ENCODE results near the gene EBF4.

- TF ChIP-seq EZH2phosphoT487 (IDR thresholded peaks at IDR 0.05; ENCODE audit: low read depth) (no peak), CTCF (IDR thresholded peaks at IDR 0.05; ENCODE audit: low read depth, low read length) (no peak)
Measured at GRCh38 chr20:2794866-2795447, 102.4 kb downstream of the EBF4 start.
